Stimulated activated CD8-positive, alpha-beta memory T cell treated with anti-CD3 and anti-CD28 coated beads, Interleukin-12 subunit alpha, Interleukin-12 subunit beta, amount 100 ng/mL, for 4 hours (primary cell): Measurements from ENCODE around the gene SPATA20.

Experiments used
- DNase-seq: peaks from one replicate; pipeline ENCODE4 v3.0.0-alpha.2; 2020; ENCODE audit warnings: low read depth

The SPATA20 gene

GRCh38 chr17:50601823-50602375 is 54.9 kb downstream of the SPATA20 start:
- no peak for DNase-seq

GRCh38 chr17:50602836-50603235 is 55.9 kb downstream of the SPATA20 start:
- no peak for DNase-seq

- no peak for DNase-seq
Observed at GRCh38 chr17:50603340-50603739, 56.4 kb downstream of the SPATA20 start.

- no peak for DNase-seq
Observed at GRCh38 chr17:50604513-50604912, 57.5 kb downstream of the SPATA20 start.

- no peak for DNase-seq
Observed at GRCh38 chr17:50605429-50605828, 58.5 kb downstream of the SPATA20 start.
